Spleen (tissue), 11 donors: ENCODE results near the gene TGM1. TPM values are rescaled to one million over a fixed set of nuclear protein-coding genes. Genes with fewer than 3 reads are reported as not detected.
A peak's percentile ranks its signal among the peaks of the same experiment; 100 is the strongest.

Source experiments
- DNase-seq: peaks from one replicate; pipeline ENCODE4 v3.0.0-alpha.2; 2020
- H3K27ac ChIP-seq, 8 donors: fragments of 200-600 bp; sonication (generic) in 7 of 8; 1 replicate in 4 of 8; 2 replicates in 4 of 8; pipeline versions ENCODE4 v1.5.0 to v1.8.0; 2016 to 2021; ENCODE audit warnings: inconsistent platforms in 4 of 8, mild to moderate bottlenecking in 4 of 8, moderate library complexity in 1 of 8
- H3K27me3 ChIP-seq, 7 donors: fragments of 200-600 bp; sonication (generic) in 6 of 7; replicated peaks in 1 of 7; 1 replicate in 4 of 7; 2 replicates in 3 of 7; pipeline versions ENCODE4 v1.5.0 to v1.8.0; 2016 to 2021; ENCODE audit warnings: inconsistent platforms in 3 of 7, mild to moderate bottlenecking in 1 of 7
- H3K36me3 ChIP-seq, 6 donors: fragments of 200-600 bp; sonication (generic) in 5 of 6; 1 replicate in 4 of 6; 2 replicates in 2 of 6; pipeline versions ENCODE4 v1.5.0 to v1.8.0; 2016 to 2021; ENCODE audit warnings: inconsistent platforms in 2 of 6
- H3K4me1 ChIP-seq, 6 donors: fragments of 200-600 bp; sonication (generic) in 5 of 6; 1 replicate in 3 of 6; 2 replicates in 3 of 6; pipeline versions ENCODE4 v1.5.0 to v1.8.0; 2016 to 2021; ENCODE audit warnings: inconsistent platforms in 3 of 6
- H3K4me3 ChIP-seq, 8 donors: fragments of 200-600 bp; sonication (generic) in 7 of 8; 1 replicate in 4 of 8; 2 replicates in 4 of 8; pipeline versions ENCODE4 v1.5.0 to v1.8.0; 2016 to 2021; ENCODE audit warnings: inconsistent platforms in 4 of 8, mild to moderate bottlenecking in 4 of 8, moderate library complexity in 2 of 8
- H3K9me3 ChIP-seq, 8 donors: fragments of 200-600 bp; sonication (generic) in 7 of 8; 1 replicate in 4 of 8; 2 replicates in 4 of 8; pipeline versions ENCODE4 v1.5.0 to v1.8.0; 2016 to 2021; ENCODE audit warnings: inconsistent platforms in 4 of 8
- CTCF ChIP-seq, 11 experiments: fragments of 200-600 bp in 7 of 11; fragments of 450-650 bp in 4 of 11; sonication (generic) in 4 of 11; IDR thresholded peaks in 8 of 11; conservative IDR thresholded peaks in 3 of 11; 1 replicate in 7 of 11; 2 replicates in 4 of 11; pipeline versions ENCODE4 v1.4.0 to v1.8.0; 2016 to 2021; ENCODE audit warnings: antibody characterized with exemption in 11 of 11, inconsistent platforms in 4 of 11, mild to moderate bottlenecking in 1 of 11
- POLR2A ChIP-seq, 3 donors: fragments of 450-650 bp; IDR thresholded peaks; one replicate each; pipeline ENCODE4 v1.5.1; 2017; ENCODE audit warnings: antibody characterized with exemption in 3 of 3, mild to moderate bottlenecking in 1 of 3
- POLR2AphosphoS5 ChIP-seq, 3 donors: sonication (generic); formaldehyde crosslinking; IDR thresholded peaks; one replicate each; pipeline ENCODE4 v1.5.1; 2017; ENCODE audit warnings: antibody characterized with exemption in 3 of 3
- WGBS, 5 donors: extraction: QIAGEN DNeasy Blood & Tissue Kit in 3 of 5; methylation state at CpG; one replicate each; pipeline versions ENCODE4 v1.1.5 to v1.1.7; 2013 to 2018; 5-methylcytosine and 5-hydroxymethylcytosine counted together
- intact Hi-C: fragments of 100-400 bp; cut with DNase I; formaldehyde crosslinking; loops from one replicate; pipeline ENCODE4 v1.15.0; 2023; ENCODE audit warnings: low total_unique reads
- polyA plus RNA-seq, 3 donors: library from polyadenylated mRNA; stranded (reverse); fragments of 200-250 nt; gene quantifications; one replicate each; pipeline ENCODE4 v1.2.1, GENCODE V29; 2013
- total RNA-seq, 7 donors: library from RNA; depleted of rRNA in 3 of 7; stranded (reverse); fragments of >200 nt in 3 of 7; fragmentation: NEBNext Ultra II Directional in 4 of 7; extraction: Animal tissue kit (Norgen Biotek cat#: 25700) in 4 of 7; gene quantifications; one replicate each; pipeline versions ENCODE4 v1.1.0 to v1.2.1, GENCODE V29; 2016 to 2021
- donor health status: healthy with polysubstance abuse.
- donor health status: DM: no; HTN: no; CAD: no; lungs with moderate emphysema.
- donor health status: DM: no; HTN: no; CAD: no.
- donor health status: Bipolar disorder and iron deficiency.
- donor health status: healthy.
- donor health status: DM: no; HTN: no; CAD: no.
- donor health status: DM: yes; HTN: yes; CAD: no.

Gene TGM1
- total and polyA plus RNA-seq, 10 donors, result 1.4 to 4.8 (median 2.7) TPM

- no peak for DNase-seq
- H3K27me3 ChIP-seq, result no peaks in the 10 kb centered on the region
- TF ChIP-seq CTCF (IDR thresholded peaks at IDR 0.05 in 8 of 11, conservative IDR thresholded peaks at IDR 0.05 in 3 of 11) (no peak), POLR2A (IDR thresholded peaks at IDR 0.05) (no peak), POLR2AphosphoS5 (IDR thresholded peaks at IDR 0.05) (no peak)
- peaks cover 4 to 60% (median 49%) of the 10 kb centered on the region in 6 donors for H3K36me3 ChIP-seq
- H3K4me1 ChIP-seq, result peaks cover 31 to 81% (median 69%) of the 10 kb centered on the region in 6 donors
- H3K9me3 ChIP-seq, result no peaks in the 10 kb centered on the region
- H3K4me3 ChIP-seq, result peak overlapping the region; percentile 87 to 99 (median 96)
- peak overlapping the region; percentile 85 to 95 (median 90) for H3K27ac ChIP-seq
- 34 to 42% (median 36%) methylated on average over 16 of the region's 16 CpGs for WGBS, 5 donors
- intact Hi-C loops, result no loop called here
Measured at GRCh38 chr14:24300326-24300980, 37.5 kb upstream of the TGM1 start.

GRCh38 chr14:24299255-24300191 lies 36.5 kb upstream of the TGM1 start, which contains the start of the genes DHRS1 and NOP9:
Gene DHRS1 (minus strand): TSS chr14:24299780. CDS start chr14:24299106, 674 bp downstream.
Gene NOP9 (plus strand): TSS chr14:24299850. CDS start chr14:24299955, 105 bp downstream.
- H3K4me3 ChIP-seq, result peak within 1 kb of the TSS; percentile 87 to 99 (median 96)
- peaks cover 31 to 72% (median 62%) of the 10 kb centered on the region in 6 donors for H3K4me1 ChIP-seq
- peak within 1 kb of the TSS; percentile 85 to 95 (median 90) for H3K27ac ChIP-seq
- 0 to 1% (median 1%) methylated on average over 14 to 75 of the region's 75 CpGs for WGBS, 5 donors
- intact Hi-C loops, result loop anchor here (2.0 kb wide), 1 partner anchor 57 kb away; the partner anchor contains the start of gene TINF2
- DNase-seq, result peak; percentile 98
- H3K27me3 ChIP-seq, result no peaks in the 10 kb centered on the region
- no peaks in the 10 kb centered on the region for H3K9me3 ChIP-seq
- peak in 2 of 3 donors; percentile 37 to 87 for TF ChIP-seq POLR2A (IDR thresholded peaks at IDR 0.05)
- TF ChIP-seq CTCF (IDR thresholded peaks at IDR 0.05 in 8 of 11, conservative IDR thresholded peaks at IDR 0.05 in 3 of 11), result peak in 2 of 11 experiments; percentile 25 to 35
- TF ChIP-seq POLR2AphosphoS5 (IDR thresholded peaks at IDR 0.05), result peak; percentile 95 to 97 (median 96)
- peaks cover 3 to 60% (median 44%) of the 10 kb centered on the region in 6 donors for H3K36me3 ChIP-seq

- Histone ChIP-seq H3K36me3 (peaks cover 3 to 60% (median 38%) of the 10 kb centered on the region in 6 donors), H3K9me3 (no peaks in the 10 kb centered on the region), H3K4me3 (peak overlapping the region; percentile 87 to 99 (median 96)), H3K27ac (peak overlapping the region in 7 of 8 donors; percentile 85 to 95 (median 92)), H3K27me3 (no peaks in the 10 kb centered on the region), H3K4me1 (peaks cover 31 to 66% (median 59%) of the 10 kb centered on the region in 6 donors)
- 42 to 73% (median 46%) methylated on average over 7 of the region's 7 CpGs for WGBS, 5 donors
- no peak for DNase-seq
- TF ChIP-seq POLR2A (IDR thresholded peaks at IDR 0.05) (no peak), CTCF (IDR thresholded peaks at IDR 0.05 in 8 of 11, conservative IDR thresholded peaks at IDR 0.05 in 3 of 11) (no peak), POLR2AphosphoS5 (IDR thresholded peaks at IDR 0.05) (no peak)
- intact Hi-C loops, result loop anchor here (2.0 kb wide), 1 partner anchor 56 kb away; the partner anchor contains the start of gene TINF2
Measured at GRCh38 chr14:24298892-24299254, 35.9 kb upstream of the TGM1 start.
